ENCODE measurements around the gene CHD2.

DNA sequence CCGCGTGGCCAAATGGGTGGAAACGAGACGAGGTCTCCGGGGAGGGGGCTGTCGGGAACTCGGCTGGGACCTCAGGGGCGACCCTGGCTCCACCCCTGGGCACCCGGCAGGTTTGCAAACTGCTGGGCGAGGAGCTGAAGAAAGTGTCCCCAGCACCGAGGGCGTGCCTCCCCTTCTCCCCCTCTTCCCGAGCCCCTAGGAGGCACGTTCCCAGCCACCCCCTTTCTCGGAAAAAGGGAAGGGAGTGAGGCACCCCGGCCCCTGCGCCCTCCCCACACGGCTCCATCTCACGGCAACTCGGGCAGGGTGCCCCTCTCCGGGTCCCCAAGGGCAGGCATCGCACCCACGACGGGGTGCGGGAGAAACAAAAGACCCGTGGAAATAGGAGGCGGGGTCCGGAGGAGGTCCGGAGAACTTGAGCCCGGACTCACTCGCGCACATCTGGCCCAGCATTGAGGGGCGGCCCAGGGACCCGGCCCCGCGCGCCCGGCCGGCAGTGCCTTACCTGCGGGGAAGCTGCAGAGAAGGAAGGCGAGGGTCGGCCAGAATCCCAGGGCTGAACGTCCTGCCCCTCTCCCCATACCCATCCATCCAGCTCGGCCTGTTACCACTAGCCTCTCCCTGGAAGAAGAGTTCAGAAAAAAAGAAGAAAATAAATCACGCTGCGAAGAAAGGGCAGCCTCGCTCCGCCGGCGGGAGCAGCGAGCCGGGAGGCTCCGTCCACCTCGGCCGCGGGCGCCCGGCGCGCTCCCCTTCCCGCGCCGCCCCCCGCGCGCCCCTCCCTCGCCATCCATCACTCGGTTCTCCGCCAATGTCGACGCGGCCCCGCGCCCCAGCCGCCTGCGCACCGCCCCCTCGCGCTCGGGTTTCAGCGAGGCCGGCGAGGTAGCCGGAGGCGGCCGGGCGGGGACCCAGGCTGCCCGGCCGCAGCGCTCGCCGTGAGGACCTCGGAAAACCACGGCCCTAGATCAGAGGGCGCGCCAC is 172.6 kb downstream of the CHD2 start:
- TF ChIP-seq CTCF (IDR thresholded peaks at IDR 0.05) (peak in 2 of 7 experiments; percentile 30), POLR2A (IDR thresholded peaks at IDR 0.05) (peak in 2 of 3 donors; percentile 39 to 58)
